Keratinocyte (primary cell): ENCODE data around the gene ANXA2R.
"Not testable (repeated sequence)": the region's sequence is repeated elsewhere in the genome, so short reads cannot be mapped to it uniquely, and the experiment has no call there.

ENCODE experiments used
- EZH2 ChIP-seq: IDR thresholded peaks from one replicate; pipeline ENCODE4 v1.6.1; 2012; ENCODE audit warnings: inconsistent platforms, mild to moderate bottlenecking, low read length, moderate library complexity
- TF ChIP-seq, protein P1 (sequence below), 3 experiments: IDR thresholded peaks in 1 of 3; conservative IDR thresholded peaks in 1 of 3; optimal IDR thresholded peaks in 1 of 3; 2 replicates in 2 of 3; 3 replicates in 1 of 3; pipeline versions ENCODE3 to v1.5.1; 2011; ENCODE audit warnings: low read length in 3 of 3, mild to moderate bottlenecking in 3 of 3, moderate library complexity in 2 of 3, control low read depth in 1 of 3, inconsistent platforms in 1 of 3; ENCODE audit not compliant: insufficient read depth in 2 of 3; ENCODE audit errors: extremely low read depth in 1 of 3

DNA sequence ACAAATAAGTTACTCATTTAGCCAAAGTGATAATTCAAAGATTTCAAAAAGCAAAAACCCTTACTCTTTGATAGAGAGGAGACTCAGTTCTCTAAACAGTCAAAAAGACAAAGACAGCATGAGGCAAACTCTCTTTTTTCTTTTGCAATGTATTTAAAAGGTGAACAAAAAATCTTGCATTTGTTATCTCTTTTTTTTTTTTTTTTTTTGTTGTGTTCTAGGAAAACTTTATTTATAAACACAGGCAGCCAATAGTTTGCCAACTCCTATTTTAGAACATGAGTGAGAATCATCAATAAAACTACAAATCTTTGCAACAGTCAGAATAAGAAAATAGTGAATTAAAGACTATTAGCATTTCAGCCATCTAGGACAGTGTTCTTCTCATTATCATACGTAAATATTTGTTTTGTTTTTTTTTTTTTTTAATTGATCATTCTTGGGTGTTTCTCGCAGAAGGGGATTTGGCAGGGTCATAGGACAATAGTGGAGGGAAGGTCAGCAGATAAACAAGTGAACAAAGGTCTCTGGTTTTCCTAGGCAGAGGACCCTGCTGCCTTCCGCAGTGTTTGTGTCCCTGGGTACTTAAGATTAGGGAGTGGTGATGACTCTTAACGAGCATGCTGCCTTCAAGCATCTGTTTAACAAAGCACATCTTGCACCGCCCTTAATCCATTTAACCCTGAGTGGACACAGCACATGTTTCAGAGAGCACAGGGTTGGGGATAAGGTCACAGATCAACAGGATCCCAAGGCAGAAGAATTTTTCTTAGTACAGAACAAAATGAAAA, 46.2 kb upstream of the ANXA2R start:
- TF ChIP-seq, protein P1, sequence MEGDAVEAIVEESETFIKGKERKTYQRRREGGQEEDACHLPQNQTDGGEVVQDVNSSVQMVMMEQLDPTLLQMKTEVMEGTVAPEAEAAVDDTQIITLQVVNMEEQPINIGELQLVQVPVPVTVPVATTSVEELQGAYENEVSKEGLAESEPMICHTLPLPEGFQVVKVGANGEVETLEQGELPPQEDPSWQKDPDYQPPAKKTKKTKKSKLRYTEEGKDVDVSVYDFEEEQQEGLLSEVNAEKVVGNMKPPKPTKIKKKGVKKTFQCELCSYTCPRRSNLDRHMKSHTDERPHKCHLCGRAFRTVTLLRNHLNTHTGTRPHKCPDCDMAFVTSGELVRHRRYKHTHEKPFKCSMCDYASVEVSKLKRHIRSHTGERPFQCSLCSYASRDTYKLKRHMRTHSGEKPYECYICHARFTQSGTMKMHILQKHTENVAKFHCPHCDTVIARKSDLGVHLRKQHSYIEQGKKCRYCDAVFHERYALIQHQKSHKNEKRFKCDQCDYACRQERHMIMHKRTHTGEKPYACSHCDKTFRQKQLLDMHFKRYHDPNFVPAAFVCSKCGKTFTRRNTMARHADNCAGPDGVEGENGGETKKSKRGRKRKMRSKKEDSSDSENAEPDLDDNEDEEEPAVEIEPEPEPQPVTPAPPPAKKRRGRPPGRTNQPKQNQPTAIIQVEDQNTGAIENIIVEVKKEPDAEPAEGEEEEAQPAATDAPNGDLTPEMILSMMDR (optimal IDR thresholded peaks at IDR 0.05 in 1 of 3, IDR thresholded peaks at IDR 0.05 in 1 of 3, conservative IDR thresholded peaks at IDR 0.05 in 1 of 3; ENCODE audit: extremely low read depth in 1 of 3, insufficient read depth in 2 of 3, low read length in 3 of 3) = not testable (repeated sequence)
- not testable (repeated sequence) for TF ChIP-seq EZH2
